Mucosa of rectum (tissue), 2 donors: ENCODE measurements around the gene RIC3.

Source experiments
- H3K27ac ChIP-seq, 2 donors: one replicate each; pipeline ENCODE4 v1.7.0; 2013; ENCODE audit warnings: inconsistent platforms in 2 of 2, low read depth in 2 of 2, low read length in 2 of 2
- H3K27me3 ChIP-seq, 2 donors: one replicate each; pipeline ENCODE4 v1.7.0; 2013; ENCODE audit warnings: low read length in 2 of 2; ENCODE audit not compliant: control insufficient read depth in 2 of 2, insufficient read depth in 2 of 2
- H3K36me3 ChIP-seq, 2 donors: one replicate each; pipeline ENCODE4 v1.7.0; 2013; ENCODE audit warnings: low read length in 2 of 2; ENCODE audit not compliant: control insufficient read depth in 2 of 2, insufficient read depth in 2 of 2
- H3K4me1 ChIP-seq, 2 donors: one replicate each; pipeline ENCODE4 v1.7.0; 2013; ENCODE audit warnings: low read length in 2 of 2, mild to moderate bottlenecking in 1 of 2; ENCODE audit not compliant: control insufficient read depth in 2 of 2, insufficient read depth in 2 of 2
- H3K4me3 ChIP-seq, 2 donors: one replicate each; pipeline ENCODE4 v1.7.0; 2013; ENCODE audit warnings: low read length in 2 of 2
- H3K9ac ChIP-seq, 2 donors: one replicate each; pipeline ENCODE4 v1.7.0; 2013; ENCODE audit warnings: low read length in 2 of 2, low read depth in 1 of 2, mild to moderate bottlenecking in 1 of 2
- H3K9me3 ChIP-seq, 2 donors: one replicate each; pipeline ENCODE4 v1.7.0; 2013; ENCODE audit warnings: low read length in 2 of 2; ENCODE audit not compliant: control insufficient read depth in 2 of 2
- donor health status: healthy.
- donor health status: Normal muscosa, but diverticular disease.

The RIC3 gene

DNA sequence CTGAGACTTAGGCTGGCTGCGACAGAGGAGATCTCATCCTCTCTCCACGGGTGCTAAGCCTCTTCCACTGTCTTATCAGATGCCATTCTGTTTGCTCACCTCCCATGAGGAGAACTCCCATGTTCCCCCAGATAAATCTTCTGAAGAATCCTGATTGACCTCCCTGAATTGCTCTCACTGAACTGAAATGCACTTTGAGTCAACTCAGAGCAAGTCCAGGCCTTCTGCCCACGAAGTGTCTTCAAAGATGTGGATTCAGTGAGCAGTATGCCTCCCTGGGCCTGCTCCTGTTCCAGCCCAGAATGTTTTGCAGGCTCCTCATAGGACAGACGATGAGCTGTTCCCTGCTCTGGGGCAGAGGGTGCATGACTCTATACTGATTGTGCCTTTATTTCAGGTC lies 70.5 kb downstream of the RIC3 start:
- no peak overlapping the region for H3K9ac ChIP-seq
- H3K36me3 ChIP-seq: no peaks in the 10 kb centered on the region
- no peaks in the 10 kb centered on the region for H3K9me3 ChIP-seq
- no peak overlapping the region for H3K27ac ChIP-seq
- peaks cover 0 to 9% of the 10 kb centered on the region in 2 donors for H3K4me1 ChIP-seq
- H3K4me3 ChIP-seq: no peak overlapping the region
- H3K27me3 ChIP-seq: no peaks in the 10 kb centered on the region

DNA sequence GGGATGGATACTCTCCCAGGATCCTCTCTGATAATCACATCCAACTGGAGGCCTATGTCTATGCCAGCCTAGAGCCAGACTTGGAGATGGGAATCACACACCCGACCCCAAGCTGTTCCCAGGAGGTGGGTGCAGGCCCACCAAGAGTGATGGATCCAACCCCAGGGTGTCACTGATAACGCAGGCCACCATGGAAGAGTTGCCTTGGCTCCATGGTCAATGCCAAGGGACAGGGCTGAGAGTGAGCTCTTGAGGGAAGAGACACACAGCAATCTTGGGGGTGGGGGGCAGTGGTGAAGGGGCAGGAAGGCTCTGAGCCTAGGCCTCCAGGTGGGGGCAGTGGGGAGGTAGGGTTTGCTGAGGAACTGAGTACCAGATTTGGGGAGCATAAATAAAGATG lies 70.9 kb downstream of the RIC3 start:
- Histone ChIP-seq H3K36me3 (no peaks in the 10 kb centered on the region), H3K27ac (no peak overlapping the region), H3K4me1 (peaks cover 0 to 14% of the 10 kb centered on the region in 2 donors), H3K9ac (no peak overlapping the region), H3K4me3 (no peak overlapping the region), H3K27me3 (no peaks in the 10 kb centered on the region), H3K9me3 (no peaks in the 10 kb centered on the region)

DNA sequence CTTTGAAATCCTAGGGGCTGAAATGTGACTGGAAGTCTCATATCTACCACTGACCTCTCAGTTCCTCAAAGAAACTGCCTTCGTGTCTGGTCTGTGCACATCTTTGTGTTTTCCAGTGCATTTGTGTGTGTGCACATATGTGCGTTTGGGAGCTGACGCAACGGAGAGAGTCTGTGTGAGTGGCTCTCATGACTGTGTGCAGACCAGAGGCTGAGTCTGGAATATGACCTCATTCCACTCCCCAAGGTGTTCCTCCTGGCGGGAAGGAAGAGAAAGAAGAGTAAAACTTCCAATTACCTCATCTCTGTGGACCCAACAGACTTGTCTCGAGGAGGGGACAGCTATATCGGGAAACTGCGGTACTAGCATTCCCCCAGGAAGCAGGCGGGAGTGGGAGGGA lies 71.4 kb downstream of the RIC3 start:
- Histone ChIP-seq H3K4me3 (no peak overlapping the region), H3K9me3 (no peaks in the 10 kb centered on the region), H3K4me1 (peaks cover 0 to 16% of the 10 kb centered on the region in 2 donors), H3K27me3 (no peaks in the 10 kb centered on the region), H3K27ac (no peak overlapping the region), H3K9ac (no peak overlapping the region), H3K36me3 (no peaks in the 10 kb centered on the region)

DNA sequence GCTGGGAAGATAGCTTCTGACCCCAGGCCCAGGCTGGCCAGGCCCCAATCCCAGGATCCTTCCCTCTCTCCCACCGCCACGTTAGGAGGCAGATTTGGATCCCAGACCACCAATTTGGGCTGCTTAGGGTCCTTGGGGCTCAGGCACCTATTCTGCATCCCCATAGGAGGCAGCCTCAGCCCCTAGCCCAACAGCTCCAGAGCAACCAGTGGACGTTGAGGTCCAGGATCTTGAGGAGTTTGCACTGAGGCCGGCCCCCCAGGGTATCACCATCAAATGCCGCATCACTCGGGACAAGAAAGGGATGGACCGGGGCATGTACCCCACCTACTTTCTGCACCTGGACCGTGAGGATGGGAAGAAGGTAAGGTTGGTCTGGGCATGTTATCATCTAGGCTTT lies 71.8 kb downstream of the RIC3 start:
- Histone ChIP-seq H3K27me3 (no peaks in the 10 kb centered on the region), H3K36me3 (no peaks in the 10 kb centered on the region), H3K9ac (no peak overlapping the region), H3K4me3 (no peak overlapping the region), H3K4me1 (peaks cover 0 to 16% of the 10 kb centered on the region in 2 donors), H3K9me3 (no peaks in the 10 kb centered on the region), H3K27ac (no peak overlapping the region)

DNA sequence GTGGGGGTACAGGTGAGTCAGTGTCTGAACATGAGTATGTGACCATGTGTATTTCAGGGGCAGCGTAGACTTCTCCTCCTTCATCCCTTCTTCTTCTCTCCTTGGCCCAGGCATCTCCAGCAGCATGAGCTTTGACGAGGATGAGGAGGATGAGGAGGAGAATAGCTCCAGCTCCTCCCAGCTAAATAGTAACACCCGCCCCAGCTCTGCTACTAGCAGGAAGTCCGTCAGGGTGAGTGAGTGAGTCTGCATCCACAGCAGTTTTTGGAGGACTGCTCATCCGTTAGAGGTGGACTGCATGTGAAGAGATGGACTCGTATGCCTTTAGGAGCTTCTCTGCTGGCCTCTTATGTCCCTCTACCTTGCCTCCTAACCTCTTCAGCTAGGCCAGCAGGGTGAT lies 72.2 kb downstream of the RIC3 start:
- Histone ChIP-seq H3K9me3 (no peaks in the 10 kb centered on the region), H3K27me3 (no peaks in the 10 kb centered on the region), H3K4me3 (no peak overlapping the region), H3K9ac (no peak overlapping the region), H3K36me3 (no peaks in the 10 kb centered on the region), H3K4me1 (peaks cover 0 to 16% of the 10 kb centered on the region in 2 donors), H3K27ac (no peak overlapping the region)

DNA sequence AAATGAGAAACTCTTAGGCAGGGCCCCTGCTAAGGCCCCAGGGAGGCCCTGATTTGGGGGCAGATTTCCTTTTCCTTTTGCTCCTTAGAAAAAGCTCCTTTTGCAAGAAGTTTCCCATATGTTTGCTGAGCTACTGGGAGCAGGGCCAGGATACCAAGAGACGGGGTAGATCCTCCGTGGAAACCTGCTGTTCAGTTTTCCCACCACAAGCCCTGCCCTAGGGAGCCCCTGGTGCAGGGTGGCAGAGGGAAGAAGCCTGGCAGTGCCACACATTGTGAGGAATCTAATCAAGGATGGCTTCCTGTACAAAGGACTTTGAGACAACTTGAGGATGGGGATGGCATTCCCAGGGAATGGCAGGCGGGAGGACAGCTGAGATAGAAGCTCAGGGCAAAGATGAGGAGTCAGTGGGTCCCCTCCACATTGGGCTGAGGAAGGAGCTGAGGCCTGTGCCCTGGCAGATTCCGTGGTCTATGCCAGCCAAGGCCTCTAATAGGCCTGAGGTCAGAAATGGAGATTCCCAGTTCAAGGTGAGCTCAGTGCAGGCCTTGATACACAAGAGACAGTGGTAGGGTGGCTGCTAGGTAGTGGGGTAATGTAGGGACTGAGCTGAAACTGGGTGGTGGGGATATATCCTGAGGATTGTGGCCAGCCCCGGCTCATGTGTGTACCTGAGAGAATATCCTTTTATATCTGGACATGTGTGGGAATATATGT lies 72.9 kb downstream of the RIC3 start:
- H3K27me3 ChIP-seq: no peaks in the 10 kb centered on the region

DNA sequence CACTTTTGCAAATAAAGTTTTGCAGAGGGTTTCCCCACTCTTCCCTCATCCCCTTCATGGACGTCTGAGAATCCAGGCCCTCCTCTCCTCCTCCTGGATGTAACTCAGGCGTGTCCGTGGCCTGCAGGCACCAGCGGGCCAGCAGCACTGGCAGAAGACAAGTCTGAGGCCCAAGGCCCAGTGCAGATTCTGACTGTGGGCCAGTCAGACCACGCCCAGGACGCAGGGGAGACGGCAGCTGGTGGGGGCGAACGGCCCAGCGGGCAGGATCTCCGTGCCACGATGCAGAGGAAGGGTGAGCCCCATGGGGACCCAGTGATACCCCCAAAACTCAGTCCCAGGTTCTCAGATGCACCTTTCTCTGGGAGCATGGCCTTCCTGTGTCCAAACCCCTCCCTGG lies 73.5 kb downstream of the RIC3 start:
- H3K9ac ChIP-seq: no peak overlapping the region
- no peak overlapping the region for H3K4me3 ChIP-seq
- H3K27ac ChIP-seq: no peak overlapping the region

More for the DNA sequence above, 72.9 kb downstream of the RIC3 start:
- H3K36me3 ChIP-seq: no peaks in the 10 kb centered on the region
- H3K9me3 ChIP-seq: no peaks in the 10 kb centered on the region
- no peak overlapping the region for H3K4me3 ChIP-seq
- no peak overlapping the region for H3K9ac ChIP-seq
- no peak overlapping the region for H3K27ac ChIP-seq
- H3K4me1 ChIP-seq: peaks cover 0 to 16% of the 10 kb centered on the region in 2 donors

DNA sequence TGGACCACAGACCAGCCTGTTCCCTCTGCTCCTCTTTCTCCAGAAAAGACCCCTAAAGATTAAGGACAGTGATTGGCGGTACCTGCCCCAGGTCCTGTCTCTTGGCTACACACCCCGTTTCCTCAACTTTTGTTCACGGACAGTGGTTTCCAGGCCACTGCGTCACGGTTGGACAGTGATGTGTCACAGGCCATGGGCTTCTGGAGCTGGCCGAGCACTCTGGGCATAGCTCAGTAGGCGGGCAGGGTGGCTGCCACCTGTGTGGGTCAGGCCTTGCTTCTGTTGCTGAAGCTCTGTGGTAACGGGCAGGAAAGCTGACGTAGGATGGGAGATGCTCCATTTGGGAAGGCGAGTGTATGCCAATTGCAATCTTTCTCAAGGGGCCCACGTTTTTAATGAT lies 74.2 kb downstream of the RIC3 start:
- Histone ChIP-seq H3K4me3 (no peak overlapping the region), H3K27ac (no peak overlapping the region), H3K9ac (no peak overlapping the region), H3K36me3 (no peaks in the 10 kb centered on the region), H3K4me1 (peaks cover 0 to 16% of the 10 kb centered on the region in 2 donors), H3K27me3 (no peaks in the 10 kb centered on the region), H3K9me3 (no peaks in the 10 kb centered on the region)

More for the DNA sequence above, 73.5 kb downstream of the RIC3 start:
- Histone ChIP-seq H3K4me1 (peaks cover 0 to 16% of the 10 kb centered on the region in 2 donors), H3K27me3 (no peaks in the 10 kb centered on the region), H3K36me3 (no peaks in the 10 kb centered on the region), H3K9me3 (no peaks in the 10 kb centered on the region)

DNA sequence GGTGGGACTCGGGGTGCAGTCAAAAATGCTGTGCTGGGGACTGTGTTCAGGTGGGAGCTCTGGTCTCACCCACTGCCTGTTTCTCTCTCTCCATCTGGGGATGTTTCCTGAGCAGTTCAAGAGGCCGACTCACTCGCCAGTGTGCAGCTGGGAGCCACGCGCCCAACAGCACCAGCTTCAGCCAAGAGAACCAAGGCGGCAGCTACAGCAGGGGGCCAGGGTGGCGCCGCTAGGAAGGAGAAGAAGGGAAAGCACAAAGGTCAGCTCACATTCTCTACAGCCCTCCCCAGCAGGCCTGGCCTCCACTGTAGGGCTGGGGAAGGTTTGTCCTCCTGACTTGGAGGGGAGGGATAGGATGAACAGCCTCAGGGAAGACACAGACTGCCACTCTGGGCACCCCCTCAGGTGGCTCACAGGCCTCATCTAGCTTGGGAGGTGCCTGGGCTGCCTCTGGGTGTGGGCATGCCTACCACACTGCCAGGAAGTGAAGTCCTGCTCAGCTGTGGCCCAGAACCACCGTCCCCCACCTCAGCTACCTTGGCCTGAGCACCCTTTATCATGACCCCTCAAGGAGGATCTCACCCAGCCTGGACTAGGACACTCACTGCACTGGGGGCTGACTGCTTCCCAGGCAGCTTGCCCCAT lies 74.8 kb downstream of the RIC3 start:
- H3K9me3 ChIP-seq: no peaks in the 10 kb centered on the region
- no peaks in the 10 kb centered on the region for H3K36me3 ChIP-seq
- H3K27ac ChIP-seq: no peak overlapping the region
- H3K27me3 ChIP-seq: no peaks in the 10 kb centered on the region
- H3K9ac ChIP-seq: no peak overlapping the region
- H3K4me1 ChIP-seq: peaks cover 0 to 16% of the 10 kb centered on the region in 2 donors
- H3K4me3 ChIP-seq: no peak overlapping the region

DNA sequence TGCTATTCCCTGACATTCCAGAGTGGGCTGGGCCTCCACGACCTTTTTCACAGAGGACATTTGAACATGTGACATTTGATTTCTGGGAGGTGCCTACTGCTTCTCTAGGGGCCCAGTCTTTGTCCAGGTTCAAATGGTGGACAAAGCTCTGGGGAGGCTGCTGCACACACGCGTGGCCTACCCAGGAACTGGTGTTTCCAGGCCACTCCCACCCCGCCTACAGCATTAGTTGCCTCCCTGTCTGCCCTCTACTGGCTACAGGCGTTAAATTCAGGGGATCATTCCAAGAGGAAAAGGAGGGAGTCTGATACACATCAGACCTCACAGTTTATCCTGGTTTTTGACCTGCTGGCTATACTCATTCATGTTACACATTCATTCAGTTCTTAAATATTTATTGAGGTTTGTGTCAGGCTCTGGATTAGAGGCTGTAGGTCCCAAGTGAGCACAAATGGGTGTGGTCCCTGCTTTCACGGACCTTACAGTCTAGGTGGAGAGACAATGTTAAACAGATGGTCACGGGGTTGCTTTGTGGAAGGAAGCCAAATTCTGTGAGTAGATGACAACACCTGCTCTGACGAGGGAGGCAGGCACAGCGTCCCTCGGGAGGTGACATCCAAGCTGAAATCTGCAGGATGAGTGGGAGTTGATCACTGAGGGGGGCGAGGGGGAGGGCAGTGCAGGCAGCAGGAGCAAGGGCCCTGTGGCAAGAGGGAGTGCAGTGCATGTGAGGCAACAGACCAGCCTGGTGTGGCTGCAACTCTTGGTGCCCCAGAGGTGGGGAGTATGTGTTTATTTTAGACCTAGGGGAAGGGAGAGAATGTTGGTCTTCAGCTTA lies 76.0 kb downstream of the RIC3 start:
- Histone ChIP-seq H3K9ac (no peak overlapping the region), H3K36me3 (no peaks in the 10 kb centered on the region), H3K9me3 (no peaks in the 10 kb centered on the region), H3K27ac (no peak overlapping the region), H3K4me3 (no peak overlapping the region), H3K27me3 (no peaks in the 10 kb centered on the region), H3K4me1 (peaks cover 0 to 16% of the 10 kb centered on the region in 2 donors)
